Fibroblast of villous mesenchyme (primary cell): ENCODE measurements around the gene ARHGAP27. TPM values are rescaled to one million over a fixed set of nuclear protein-coding genes. Genes with fewer than 3 reads are reported as not detected.

Experiments
- DNase-seq: peaks from one replicate; pipeline ENCODE4 v3.0.0-alpha.2; 2010; ENCODE audit warnings: low read depth
- H3K4me3 ChIP-seq: 2 replicates; pipeline ENCODE4 v1.5.1; 2011; ENCODE audit warnings: low read depth, mild to moderate bottlenecking, low read length
- CTCF ChIP-seq: IDR thresholded peaks from 2 replicates; pipeline ENCODE4 v1.5.1; 2012; ENCODE audit warnings: low read depth, mild to moderate bottlenecking, low read length; ENCODE audit not compliant: insufficient read depth
- total RNA-seq: library from RNA; depleted of rRNA; stranded (reverse); fragments of >200 nt; gene quantifications from 2 replicates; pipeline ENCODE4 v1.2.3, GENCODE V29; 2012

ARHGAP27 gene
- total RNA-seq, 1 donor: 1.7 TPM

DNA sequence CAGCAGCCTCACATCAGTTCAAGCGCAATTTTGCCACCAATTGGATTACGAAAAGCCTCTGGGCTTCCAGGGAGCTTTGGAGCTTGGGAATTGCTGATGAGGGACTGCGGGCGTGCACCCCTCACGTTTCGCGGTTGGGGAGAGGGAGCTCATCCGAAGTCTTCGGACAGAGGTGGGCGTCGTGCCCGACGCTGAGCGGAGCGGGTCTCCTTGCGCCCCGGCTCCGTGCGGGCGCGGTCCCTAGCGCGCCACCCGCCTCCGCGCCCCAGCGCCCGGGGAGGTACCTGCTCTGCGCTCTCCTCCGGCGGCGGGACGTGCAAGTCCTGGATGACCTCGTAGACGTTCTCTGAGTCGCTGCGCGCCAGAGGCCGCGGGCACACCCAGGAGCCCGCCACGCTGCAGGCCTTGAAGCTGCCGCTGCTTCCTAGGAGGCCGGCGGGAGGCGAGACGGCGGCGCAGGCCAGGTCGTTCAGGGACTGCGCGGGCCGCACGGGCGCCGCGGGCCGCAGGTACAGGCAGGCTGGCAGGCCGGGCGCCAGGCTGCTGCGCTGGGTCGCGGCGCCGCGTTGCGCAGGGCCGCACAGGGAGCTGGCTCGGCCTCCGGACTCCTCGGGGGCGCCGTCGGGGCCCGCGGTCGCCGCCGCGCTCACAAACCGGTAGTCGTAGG lies 3.2 kb downstream of the ARHGAP27 start:
- TF ChIP-seq CTCF: no peak
- no peak for DNase-seq
- no peak overlapping the region for H3K4me3 ChIP-seq

GRCh38 chr17:45428931-45429338 lies 3.7 kb downstream of the ARHGAP27 start:
- TF ChIP-seq CTCF: no peak
- H3K4me3 ChIP-seq: no peak overlapping the region
- DNase-seq: no peak

- no peak overlapping the region for H3K4me3 ChIP-seq
- TF ChIP-seq CTCF: peak; percentile 93
- DNase-seq: peak; percentile 58
Observed at GRCh38 chr17:45428050-45428617, 4.5 kb downstream of the ARHGAP27 start.

DNA sequence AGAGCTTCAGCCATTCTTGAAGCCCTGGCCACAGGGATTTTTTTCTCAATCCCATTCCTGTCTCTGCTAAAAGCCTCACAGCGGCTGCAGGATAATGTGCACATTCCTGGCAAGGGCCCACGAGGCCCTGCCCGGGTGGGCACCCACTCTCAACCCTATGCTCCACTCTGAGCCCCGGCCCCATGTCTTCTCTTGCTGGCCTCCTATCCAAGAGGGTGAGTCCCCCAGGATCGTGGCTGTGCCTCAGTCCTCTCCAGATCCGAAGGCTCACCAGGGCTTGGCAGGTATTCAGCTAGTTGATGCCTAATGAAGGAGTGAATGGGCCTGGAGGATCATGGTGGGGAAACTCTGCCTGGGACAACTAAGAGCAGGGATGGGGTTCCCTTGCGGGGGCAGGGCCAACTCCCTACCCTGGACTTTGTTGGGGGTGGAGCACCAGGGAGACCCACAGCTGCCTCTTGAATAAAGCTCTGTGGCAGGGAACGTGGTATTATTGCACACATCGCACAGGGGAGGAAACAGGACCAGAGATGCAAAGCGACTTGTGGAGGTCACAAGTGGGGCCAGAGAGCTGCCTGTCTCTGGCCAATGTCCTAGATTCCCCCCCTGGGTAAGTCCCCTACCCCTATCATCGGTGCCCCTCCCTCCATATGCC lies 5.4 kb downstream of the ARHGAP27 start:
- no peak for DNase-seq
- H3K4me3 ChIP-seq: no peak overlapping the region
- TF ChIP-seq CTCF: no peak

GRCh38 chr17:45426561-45426960 lies 6.1 kb downstream of the ARHGAP27 start:
- DNase-seq: no peak
- H3K4me3 ChIP-seq: no peak overlapping the region
- TF ChIP-seq CTCF: no peak

- no peak overlapping the region for H3K4me3 ChIP-seq
- TF ChIP-seq CTCF: no peak
- DNase-seq: no peak
Observed at GRCh38 chr17:45425984-45426413, 6.7 kb downstream of the ARHGAP27 start.
